ENCODE data around the gene MSI2.

MSI2 gene

DNA sequence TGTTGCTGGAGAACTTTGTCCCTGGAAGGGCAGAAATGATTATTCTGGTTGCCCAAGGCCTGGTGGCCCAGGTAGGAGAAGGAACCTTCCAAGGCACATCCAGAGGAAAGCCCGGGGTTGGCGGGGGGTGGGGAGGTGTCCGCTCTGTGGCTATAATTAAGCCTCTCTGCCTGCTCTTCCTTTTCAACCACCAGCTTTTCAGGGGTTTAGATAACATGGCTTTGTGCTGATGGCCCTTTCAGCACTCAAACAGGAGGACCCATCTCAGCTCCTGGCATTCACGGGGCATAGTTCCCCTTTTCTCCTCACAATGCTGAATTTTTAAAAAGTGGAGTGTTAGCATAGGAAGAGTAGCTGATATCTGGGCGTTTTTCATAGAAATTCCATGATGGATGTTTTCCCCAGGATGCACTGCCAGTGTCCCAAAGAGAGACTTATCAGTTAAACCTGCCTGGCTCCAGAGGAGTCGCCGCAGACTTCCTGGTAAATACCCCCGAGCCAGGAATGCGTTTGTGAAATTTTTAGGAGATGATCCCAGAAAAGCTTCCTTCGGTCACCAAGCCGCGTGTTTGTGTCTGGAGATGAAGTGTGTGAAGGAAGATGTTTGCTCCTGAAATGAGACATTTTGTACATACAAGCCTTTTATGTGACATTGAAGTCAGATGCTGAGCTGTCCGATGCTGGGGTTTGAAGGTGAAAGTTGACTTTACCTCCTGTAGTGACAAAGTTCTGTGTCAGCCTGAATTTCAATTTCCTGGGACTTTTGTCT lies 188.5 kb downstream of the MSI2 start:
- DNase-seq: no peak

GRCh38 chr17:57445772-57446472 lies 189.6 kb downstream of the MSI2 start:
- no peak for DNase-seq

- DNase-seq: no peak
Measured at GRCh38 chr17:57447357-57447989, 191.2 kb downstream of the MSI2 start.

DNA sequence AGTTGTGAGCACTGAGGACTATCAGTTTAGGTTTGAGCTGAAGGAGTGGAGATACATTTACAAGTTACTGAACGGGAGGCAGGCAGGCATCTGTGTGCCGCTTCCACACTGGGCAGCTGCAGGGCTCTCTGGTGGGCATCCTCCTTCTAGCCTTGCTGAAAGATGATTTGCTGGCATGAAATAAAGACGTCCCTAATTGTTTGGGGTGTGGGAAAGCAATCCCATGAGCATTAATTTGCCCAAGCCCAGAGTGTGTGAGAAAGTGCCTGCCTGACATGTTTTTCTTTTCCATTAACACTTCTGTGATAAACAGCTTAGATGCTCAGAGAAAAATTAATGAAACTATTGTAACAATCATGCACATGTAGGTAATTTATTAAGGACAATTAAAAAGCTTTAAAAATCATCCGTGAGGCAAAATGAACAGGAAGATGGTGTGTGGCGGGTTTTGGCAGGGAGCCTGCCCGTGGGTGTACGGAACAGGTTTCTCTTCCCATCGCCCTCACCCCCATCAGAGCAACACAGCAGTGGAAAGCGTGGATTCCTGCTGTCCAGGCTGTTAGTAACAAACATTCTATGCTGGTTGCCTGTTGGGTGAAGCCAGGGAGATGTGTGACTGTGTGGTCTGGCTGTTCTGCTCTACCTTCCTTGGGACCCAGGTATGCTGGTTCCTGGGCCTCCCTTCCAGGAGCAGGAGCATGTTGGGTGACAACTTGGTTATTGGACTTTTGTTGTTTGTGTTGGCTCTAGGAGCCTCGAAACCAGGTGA lies 191.9 kb downstream of the MSI2 start:
- DNase-seq: no peak

- DNase-seq: no peak
Measured at GRCh38 chr17:57448759-57449283, 192.5 kb downstream of the MSI2 start.

DNA sequence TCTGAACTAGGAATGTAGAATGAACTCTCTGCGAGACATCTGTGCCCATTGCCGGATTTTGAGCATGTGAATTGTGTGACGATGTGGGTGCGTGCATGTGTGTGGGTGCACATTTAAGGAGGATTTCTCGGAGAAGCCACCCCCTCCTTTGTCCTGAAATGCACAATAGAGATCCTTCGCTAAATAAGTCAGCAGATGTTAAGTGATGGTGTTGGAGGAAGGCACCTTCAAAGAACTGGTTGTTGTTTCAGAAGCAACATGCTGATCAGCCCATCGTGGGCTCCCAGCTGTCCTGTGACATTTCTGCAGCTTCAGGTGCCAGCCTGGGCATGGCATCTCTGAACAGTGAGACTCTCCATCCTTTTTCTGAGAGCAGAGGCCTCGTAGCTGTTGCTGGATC lies 194.9 kb downstream of the MSI2 start:
- no peak for DNase-seq

GRCh38 chr17:57451643-57452042 lies 195.3 kb downstream of the MSI2 start:
- no peak for DNase-seq

GRCh38 chr17:57453841-57454425 lies 197.6 kb downstream of the MSI2 start:
- DNase-seq: no peak

- no peak for DNase-seq
Measured at GRCh38 chr17:57454729-57455062, 198.4 kb downstream of the MSI2 start.

DNA sequence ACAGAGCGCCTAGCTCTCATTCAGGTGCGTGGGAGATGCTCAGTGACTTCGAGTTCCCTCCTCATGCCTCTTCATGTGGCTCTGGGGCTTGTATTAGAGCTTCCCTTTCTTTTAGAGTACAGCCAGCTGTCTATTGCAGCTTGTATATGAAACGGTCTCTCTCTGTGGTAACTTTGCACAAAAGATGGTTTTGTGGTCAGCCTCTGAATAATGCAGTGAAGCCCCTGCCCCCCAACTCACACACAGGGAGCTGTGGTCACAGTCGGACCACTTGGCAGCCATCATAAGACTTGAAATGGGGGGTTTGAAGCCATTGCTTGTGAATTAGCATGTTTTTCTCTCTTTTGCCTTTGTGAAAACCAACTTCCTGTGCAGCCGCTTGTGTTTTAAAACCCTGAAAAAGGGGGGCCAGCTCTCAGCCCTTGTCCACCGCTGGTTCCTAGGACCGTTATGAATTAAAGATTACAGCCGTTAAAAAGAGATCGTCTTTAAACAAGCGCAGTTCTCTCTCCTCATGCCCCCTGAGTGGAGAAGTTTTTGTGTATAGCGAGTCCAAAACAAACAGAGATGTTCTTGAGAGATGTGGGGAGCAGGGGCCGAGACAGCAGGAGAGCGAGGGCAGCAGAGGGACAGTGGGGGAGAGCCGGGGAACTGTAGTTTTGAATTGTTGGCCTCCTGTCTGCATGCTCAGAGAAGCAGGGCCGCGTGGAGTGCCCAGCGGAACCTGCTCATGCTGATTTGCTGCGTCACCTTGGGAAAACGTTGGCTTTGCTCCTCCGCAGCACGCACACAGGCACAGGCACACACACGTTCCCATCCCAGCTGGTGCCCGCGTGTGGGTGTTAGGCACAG lies 199.0 kb downstream of the MSI2 start:
- DNase-seq: peak in 1 of 2 donors; percentile 28

DNA sequence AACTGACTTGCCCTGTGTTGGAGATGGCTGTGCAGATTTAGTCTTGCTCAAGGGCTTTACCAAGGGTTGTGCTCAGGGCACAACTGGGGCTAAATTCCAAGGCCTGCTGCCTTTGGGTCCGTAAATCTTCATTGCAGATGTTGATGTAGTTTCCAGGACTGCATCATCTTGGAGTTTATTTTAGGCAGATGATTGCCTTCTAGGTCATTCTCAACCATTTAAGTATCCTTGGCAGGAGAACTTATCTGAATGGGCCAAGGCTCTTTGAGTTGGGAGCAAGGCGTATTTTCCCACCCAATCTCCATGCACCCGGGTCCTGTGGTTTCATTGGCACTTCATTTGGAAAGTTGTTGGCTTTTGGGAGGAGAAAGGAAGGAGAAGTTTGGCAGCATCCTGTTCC lies 200.3 kb downstream of the MSI2 start:
- no peak for DNase-seq

DNA sequence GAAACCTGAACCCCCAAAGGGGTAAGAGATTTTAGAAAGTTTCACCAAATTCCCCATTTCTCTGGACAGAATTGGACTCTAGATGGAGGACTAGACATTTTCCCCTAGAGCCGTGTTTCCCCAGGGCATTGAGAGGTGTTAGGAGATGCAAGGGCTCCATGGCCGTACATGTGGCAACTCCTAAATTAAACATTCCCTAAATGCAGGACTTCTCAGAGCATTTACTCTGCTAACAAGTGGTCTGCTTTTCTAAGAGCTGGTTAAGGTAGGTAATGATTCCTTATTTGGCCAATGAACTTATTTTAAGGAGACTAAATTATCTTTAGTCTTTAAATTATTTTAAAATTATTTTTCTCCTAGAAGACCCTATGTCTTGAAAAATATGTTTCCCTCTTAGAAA lies 200.9 kb downstream of the MSI2 start:
- no peak for DNase-seq

DNA sequence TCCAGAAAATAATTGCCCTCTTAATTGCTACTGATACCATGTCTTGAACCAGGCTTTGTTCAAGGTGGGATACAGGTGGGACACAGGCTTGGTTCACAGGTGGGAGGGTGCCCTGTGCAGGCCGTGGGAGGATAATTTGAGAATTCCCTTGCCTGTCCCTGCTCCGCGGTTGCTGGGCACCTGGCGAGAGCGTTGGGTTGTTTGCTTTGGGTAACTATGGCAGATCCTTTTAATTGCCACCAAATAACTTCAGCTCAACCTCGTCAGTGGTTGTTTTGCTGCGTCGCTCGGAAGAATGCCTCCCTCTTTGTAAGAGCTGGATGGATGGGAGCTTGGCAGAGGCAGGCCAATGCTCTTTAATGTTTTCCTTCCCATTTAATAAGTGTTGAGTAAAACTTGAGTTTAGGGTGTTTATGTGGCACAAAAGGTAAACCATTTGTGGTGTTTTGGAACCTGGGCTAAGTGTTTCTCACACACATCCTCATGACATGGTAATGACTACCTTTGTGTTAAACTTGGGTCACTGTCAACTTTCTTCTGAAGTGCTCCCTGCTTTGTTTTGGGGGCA lies 202.5 kb downstream of the MSI2 start:
- DNase-seq: no peak

- DNase-seq: no peak
Measured at GRCh38 chr17:57459286-57459915, 203.1 kb downstream of the MSI2 start.

DNA sequence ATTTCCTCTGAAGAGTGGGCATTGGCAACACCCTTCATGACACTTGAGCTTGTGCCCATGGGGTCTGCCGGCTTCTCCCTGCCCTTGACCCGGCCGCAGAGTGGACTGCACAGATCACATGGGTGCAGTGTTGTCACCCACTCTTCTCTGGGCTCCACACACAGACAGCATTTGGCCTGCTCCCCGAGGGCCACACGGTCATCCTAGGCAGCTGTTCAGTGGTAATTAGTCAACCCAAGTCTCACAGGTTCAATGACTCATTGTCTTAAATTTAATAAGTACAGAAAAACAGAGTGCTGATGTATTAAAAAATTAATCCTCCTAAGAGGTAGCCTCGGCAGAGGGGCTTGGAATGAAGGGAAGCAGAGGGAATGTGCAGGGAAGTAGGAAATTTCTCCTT lies 204.8 kb downstream of the MSI2 start:
- no peak for DNase-seq

GRCh38 chr17:57462007-57462579 lies 205.8 kb downstream of the MSI2 start:
- no peak for DNase-seq

GRCh38 chr17:57463103-57463885 lies 207.0 kb downstream of the MSI2 start:
- DNase-seq: peak; percentile 37 to 56

DNA sequence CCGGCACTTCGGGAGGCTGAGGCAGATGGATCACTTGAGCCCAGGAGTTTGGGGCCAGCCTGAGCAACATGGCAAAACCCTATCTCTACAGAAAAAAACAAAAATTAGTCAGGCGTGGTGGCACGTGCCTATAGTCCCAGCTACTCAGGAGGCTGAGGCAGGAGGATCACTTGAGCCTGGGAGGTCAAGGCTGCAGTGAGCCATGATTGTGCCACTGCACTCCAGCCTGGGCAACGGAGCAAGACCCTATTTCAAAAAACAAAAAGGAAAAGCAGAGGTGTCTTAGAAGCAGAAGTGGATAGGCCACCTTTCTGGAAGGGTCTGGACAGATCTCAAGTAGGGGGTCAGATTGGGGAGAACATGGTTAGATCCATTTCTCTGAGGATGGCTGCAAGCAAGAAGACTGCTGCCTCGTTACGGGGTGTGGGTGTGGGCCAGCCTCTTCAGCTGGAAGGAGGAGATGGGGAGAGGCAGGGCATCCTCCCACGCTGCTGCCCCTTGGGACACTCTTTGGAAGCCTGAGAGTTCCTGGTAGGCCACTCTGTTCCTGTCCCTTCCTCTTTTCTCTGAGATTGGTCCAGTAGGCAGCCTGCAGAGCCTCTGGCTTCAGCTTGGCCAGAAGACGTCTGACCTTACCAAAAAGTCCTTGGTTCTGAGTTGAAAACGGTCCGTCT lies 208.0 kb downstream of the MSI2 start:
- DNase-seq: no peak

GRCh38 chr17:57465610-57466009 lies 209.3 kb downstream of the MSI2 start:
- DNase-seq: no peak

All from activated CD4-positive, alpha-beta T cell treated with anti-CD3 and anti-CD28 coated beads for 4 hours (primary cell).